Ovary (tissue), 10 donors: Measurements from ENCODE around the gene ITGAX. TPM values are rescaled to one million over a fixed set of nuclear protein-coding genes. Genes with fewer than 3 reads are reported as not detected.
"Not testable (repeated sequence)": the region's sequence is repeated elsewhere in the genome, so short reads cannot be mapped to it uniquely, and the experiment has no call there.

Experiments
- DNase-seq, 5 donors: peaks; one replicate each; pipeline ENCODE4 v3.0.0-alpha.2; 2019 to 2020
- H3K27ac ChIP-seq, 2 donors: fragments of 200-600 bp; one replicate each; pipeline versions ENCODE4 v1.5.1 to v1.8.0; 2019 to 2022
- H3K27me3 ChIP-seq: fragments of 200-600 bp; one replicate; pipeline ENCODE4 v1.8.0; 2022
- H3K36me3 ChIP-seq: fragments of 200-600 bp; sonication (generic); one replicate; pipeline ENCODE4 v1.5.1; 2019
- H3K4me1 ChIP-seq: one replicate; pipeline ENCODE4 v1.8.1; 2013; ENCODE audit warnings: mild to moderate bottlenecking, moderate library complexity; ENCODE audit not compliant: insufficient read depth
- H3K4me3 ChIP-seq: fragments of 200-600 bp; sonication (generic); one replicate; pipeline ENCODE4 v1.5.1; 2017
- H3K9me3 ChIP-seq, 2 donors: fragments of 200-600 bp in 1 of 2; sonication (generic) in 1 of 2; one replicate each; pipeline versions ENCODE4 v1.5.1 to v1.8.1; 2013 to 2019; ENCODE audit warnings: mild to moderate bottlenecking in 1 of 2, moderate library complexity in 1 of 2
- EP300 ChIP-seq: sonication (generic); formaldehyde crosslinking; IDR thresholded peaks from one replicate; pipeline ENCODE4 v1.6.1; 2017; ENCODE audit warnings: antibody characterized with exemption
- POLR2A ChIP-seq: fragments of 450-650 bp; IDR thresholded peaks from one replicate; pipeline ENCODE4 v1.6.1; 2017; ENCODE audit warnings: antibody characterized with exemption, mild to moderate bottlenecking, moderate library complexity
- WGBS, 3 donors: extraction: QIAGEN DNeasy Blood & Tissue Kit in 1 of 3; methylation state at CpG; one replicate each; pipeline versions ENCODE4 v1.1.5 to v1.1.7; 2013 to 2017; 5-methylcytosine and 5-hydroxymethylcytosine counted together
- intact Hi-C, 4 donors: fragments of 100-400 bp; cut with DNase I; formaldehyde crosslinking; loops; one replicate each; pipeline versions ENCODE4 v1.11.0 to v1.15.1; 2022 to 2023
- long read RNA-seq, 3 donors: library from polyadenylated mRNA in 2 of 3; unstranded in 2 of 3; transcript quantifications; one replicate each; pipeline ENCODE4 v2.0.0 and lab custom pipeline, GENCODE V29; 2021 to 2026
- polyA plus RNA-seq, 2 donors: library from polyadenylated mRNA; stranded (reverse); fragments of 200-250 nt in 1 of 2; fragments of 350-450 nt in 1 of 2; fragmentation: Illumina TruSeq in 1 of 2; extraction: RNeasy Lipid Tissue Mini Kit (QIAGEN cat#74804) in 1 of 2; gene quantifications; one replicate each; pipeline ENCODE4 v1.2.3, GENCODE V29; 2013 to 2014
- total RNA-seq, 7 donors: library from RNA; depleted of rRNA in 2 of 7; stranded (reverse); fragments of >200 nt in 2 of 7; fragmentation: NEBNext Ultra II Directional in 3 of 7; extraction: Animal tissue kit (Norgen Biotek cat#: 25700) in 3 of 7; gene quantifications; one replicate each; pipeline versions ENCODE4 v1.1.0 to v1.2.4, GENCODE V29; 2016 to 2023
- TF ChIP-seq, protein P1 (sequence below), 3 donors: fragments of 450-650 bp in 2 of 3; fragments of 200-600 bp in 1 of 3; IDR thresholded peaks; one replicate each; pipeline versions ENCODE4 v1.5.1 to v1.8.0; 2016 to 2022; ENCODE audit warnings: antibody characterized with exemption in 3 of 3, mild to moderate bottlenecking in 1 of 3
- donor health status: DM: no; HTN: no; CAD: no; lungs with moderate emphysema.
- donor health status: DM: no; HTN: no; CAD: no.
- donor health status: Bipolar disorder and iron deficiency.
- donor health status: DM: yes; HTN: yes; CAD: no.
- donor health status: DM: no; HTN: no; CAD: no.
- donor health status: DM: yes; HTN: yes; CAD: no.

The ITGAX gene
- total RNA-seq: 10 to 100 TPM in 1 of 7 donors, 1 to 10 TPM in 5, under 1 TPM in 1; 0.83 to 13.9 (median 2.0) TPM
- polyA plus RNA-seq: 1 to 10 TPM in 1 of 2 donors, under 1 TPM in 1; 0.56 to 3.5 TPM
- long read RNA-seq, donor 1: 0 reads
- long read RNA-seq, donor 2: 0 reads
- long read RNA-seq, donor 3: 0 reads

DNA sequence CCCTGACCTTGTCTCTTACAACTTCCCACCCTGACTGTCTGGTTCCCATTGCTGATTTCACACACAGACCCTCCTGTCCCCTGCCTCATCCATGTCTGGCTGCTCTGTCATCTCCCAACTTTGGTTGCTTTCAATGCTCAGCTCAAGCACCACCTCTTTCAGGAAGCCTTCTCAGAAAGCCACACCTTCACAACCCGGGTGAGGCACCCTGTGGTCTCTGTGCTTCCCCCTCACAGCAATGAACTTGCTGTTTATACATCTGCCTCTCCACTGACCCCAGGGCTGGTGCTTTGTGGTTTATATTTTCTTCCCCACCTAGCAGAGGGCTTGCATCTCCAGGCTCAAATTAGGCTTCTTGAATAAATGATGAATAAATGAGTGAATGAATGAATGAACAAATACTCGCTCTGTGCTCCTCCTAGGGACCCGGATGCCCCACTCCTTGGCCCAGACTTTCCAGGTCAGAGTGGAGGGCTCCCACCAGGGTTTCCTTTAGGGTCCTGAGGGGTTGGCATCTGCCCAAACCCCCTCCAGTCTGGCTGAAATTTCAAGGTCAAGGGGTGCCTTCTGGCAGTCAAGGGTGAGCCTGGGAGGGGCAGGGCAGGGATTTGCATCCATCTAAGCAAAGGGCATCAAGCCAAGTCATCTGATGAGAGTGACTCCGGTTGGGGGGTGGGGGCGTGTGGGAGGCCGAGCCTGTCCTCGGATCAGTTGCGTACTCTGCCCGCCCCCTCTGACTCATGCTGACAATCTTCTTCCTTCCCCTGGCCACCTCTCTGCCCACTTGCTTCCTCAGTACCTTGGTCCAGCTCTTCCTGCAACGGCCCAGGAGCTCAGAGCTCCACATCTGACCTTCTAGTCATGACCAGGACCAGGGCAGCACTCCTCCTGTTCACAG lies at the start of gene ITGAX:
Gene ITGAX, plus strand, starts transcription at position 783 of the 898 bp plus-strand sequence. Its CDS starts 79 bp downstream, at position 862.
- 19 to 24% (median 24%) methylated on average over 10 of the region's 10 CpGs for WGBS, 3 donors
- H3K4me1 ChIP-seq: no peaks in the 10 kb centered on the region
- H3K36me3 ChIP-seq: no peaks in the 10 kb centered on the region
- TF ChIP-seq, protein P1, sequence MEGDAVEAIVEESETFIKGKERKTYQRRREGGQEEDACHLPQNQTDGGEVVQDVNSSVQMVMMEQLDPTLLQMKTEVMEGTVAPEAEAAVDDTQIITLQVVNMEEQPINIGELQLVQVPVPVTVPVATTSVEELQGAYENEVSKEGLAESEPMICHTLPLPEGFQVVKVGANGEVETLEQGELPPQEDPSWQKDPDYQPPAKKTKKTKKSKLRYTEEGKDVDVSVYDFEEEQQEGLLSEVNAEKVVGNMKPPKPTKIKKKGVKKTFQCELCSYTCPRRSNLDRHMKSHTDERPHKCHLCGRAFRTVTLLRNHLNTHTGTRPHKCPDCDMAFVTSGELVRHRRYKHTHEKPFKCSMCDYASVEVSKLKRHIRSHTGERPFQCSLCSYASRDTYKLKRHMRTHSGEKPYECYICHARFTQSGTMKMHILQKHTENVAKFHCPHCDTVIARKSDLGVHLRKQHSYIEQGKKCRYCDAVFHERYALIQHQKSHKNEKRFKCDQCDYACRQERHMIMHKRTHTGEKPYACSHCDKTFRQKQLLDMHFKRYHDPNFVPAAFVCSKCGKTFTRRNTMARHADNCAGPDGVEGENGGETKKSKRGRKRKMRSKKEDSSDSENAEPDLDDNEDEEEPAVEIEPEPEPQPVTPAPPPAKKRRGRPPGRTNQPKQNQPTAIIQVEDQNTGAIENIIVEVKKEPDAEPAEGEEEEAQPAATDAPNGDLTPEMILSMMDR (IDR thresholded peaks at IDR 0.05): no peak
- TF ChIP-seq EP300: no peak
- no peak for TF ChIP-seq POLR2A
- no peaks in the 10 kb centered on the region for H3K9me3 ChIP-seq
- no peak for DNase-seq
- H3K4me3 ChIP-seq: no peak within 1 kb of the TSS
- intact Hi-C loops: no loop called here
- H3K27me3 ChIP-seq: no peaks in the 10 kb centered on the region
- H3K27ac ChIP-seq: no peak within 1 kb of the TSS

DNA sequence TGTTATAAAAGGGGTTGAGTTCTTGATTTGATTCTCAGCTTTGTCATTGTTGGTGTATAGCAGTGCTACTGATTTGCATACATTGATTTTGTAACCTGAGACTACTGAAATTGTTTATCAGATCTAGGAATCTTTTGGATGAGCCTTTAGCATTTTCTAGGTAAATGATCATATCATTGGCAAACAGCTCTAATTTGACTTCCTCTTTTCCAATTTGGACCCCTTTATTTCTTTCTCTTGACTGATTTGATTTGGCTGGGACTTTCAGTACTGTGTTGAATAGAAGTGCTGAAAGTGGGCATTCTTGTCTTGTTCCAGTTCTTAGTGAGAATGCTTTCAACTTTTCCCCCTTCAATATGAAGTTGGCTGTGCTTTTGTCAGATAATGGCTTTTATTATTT lies 49.8 kb upstream of the ITGAX start:
- no peak overlapping the region for H3K4me3 ChIP-seq
- intact Hi-C loops: no loop called here

DNA sequence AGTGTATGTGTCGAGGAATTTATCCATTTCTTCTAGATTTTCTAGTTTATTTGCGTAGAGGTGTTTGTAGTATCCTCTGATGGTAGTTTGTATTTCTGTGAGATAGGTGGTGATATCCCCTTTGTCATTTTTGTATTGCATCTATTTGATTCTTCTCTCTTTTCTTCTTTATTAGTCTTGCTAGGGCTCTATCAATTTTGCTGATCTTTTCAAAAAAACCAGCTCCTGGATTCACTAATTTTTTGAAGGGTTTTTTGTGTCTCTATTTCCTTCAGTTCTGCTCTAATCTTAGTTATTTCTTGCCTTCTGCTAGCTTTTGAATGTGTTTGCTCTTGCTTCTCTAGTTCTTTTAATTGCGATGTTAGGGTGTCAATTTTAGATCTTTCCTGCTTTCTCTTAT lies 46.6 kb upstream of the ITGAX start:
- intact Hi-C loops, H3K4me1 ChIP-seq, H3K36me3 ChIP-seq, H3K27me3 ChIP-seq, DNase-seq, H3K27ac ChIP-seq, H3K4me3 ChIP-seq, H3K9me3 ChIP-seq: not testable (repeated sequence)
- WGBS, 3 donors: 70 to 88% (median 81%) methylated on average over 2 to 3 of the region's 3 CpGs

More for the DNA sequence above, 49.8 kb upstream of the ITGAX start:
- Histone ChIP-seq H3K4me1 (no peaks in the 10 kb centered on the region), H3K9me3 (no peaks in the 10 kb centered on the region), H3K27ac (no peak overlapping the region), H3K36me3 (no peaks in the 10 kb centered on the region), H3K27me3 (no peaks in the 10 kb centered on the region)
- TF ChIP-seq EP300 (no peak), POLR2A (no peak)
- TF ChIP-seq, protein P1 (IDR thresholded peaks at IDR 0.05): no peak
- DNase-seq: no peak

DNA sequence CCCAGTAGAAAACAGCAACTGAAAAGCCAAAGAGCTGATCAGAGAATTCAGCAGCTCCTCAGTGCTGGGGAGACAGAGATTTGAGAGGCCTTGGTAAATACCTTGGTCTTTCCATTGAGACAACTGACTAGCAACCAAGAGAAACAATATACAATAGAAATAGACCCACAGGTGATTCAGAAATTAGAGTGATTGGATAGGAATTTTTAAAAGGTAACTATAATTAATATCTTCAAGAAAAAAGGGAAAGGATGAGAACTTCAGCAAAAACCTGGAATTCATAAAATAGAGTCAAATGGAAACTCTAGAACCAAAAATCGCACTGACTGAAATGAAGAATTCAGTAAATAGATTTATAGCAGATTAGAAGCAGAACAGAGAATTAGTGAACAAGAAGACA lies 32.5 kb upstream of the ITGAX start:
- TF ChIP-seq, protein P1 (IDR thresholded peaks at IDR 0.05): no peak
- TF ChIP-seq POLR2A (no peak), EP300 (no peak)
- Histone ChIP-seq H3K4me1 (no peaks in the 10 kb centered on the region), H3K4me3 (no peak overlapping the region), H3K36me3 (no peaks in the 10 kb centered on the region), H3K9me3 (peaks cover 0 to 4% of the 10 kb centered on the region in 2 donors), H3K27ac (no peak overlapping the region), H3K27me3 (no peaks in the 10 kb centered on the region)
- 68 to 75% (median 73%) methylated on average over 1 of the region's 1 CpG for WGBS, 3 donors
- no peak for DNase-seq
- intact Hi-C loops: no loop called here
